Trophoblast cell (in vitro differentiated cells and primary cell): ENCODE results near the gene TNRC6C.

Source experiments
- DNase-seq, 2 donors: peaks; one replicate each; pipeline ENCODE4 v3.0.0-alpha.2; 2016
- H2AFZ ChIP-seq: 2 replicates; pipeline ENCODE4 v1.6.1; 2013; ENCODE audit warnings: low read length, moderate library complexity, mild to moderate bottlenecking; ENCODE audit not compliant: insufficient read depth, poor library complexity
- H2AK5ac ChIP-seq: 2 replicates; pipeline ENCODE4 v1.6.1; 2013; ENCODE audit warnings: mild to moderate bottlenecking, low read length
- H2BK120ac ChIP-seq: 2 replicates; pipeline ENCODE4 v1.6.1; 2013; ENCODE audit warnings: low read length, mild to moderate bottlenecking, moderate library complexity; ENCODE audit not compliant: insufficient read depth, poor library complexity
- H2BK12ac ChIP-seq: 2 replicates; pipeline ENCODE4 v1.6.1; 2013; ENCODE audit warnings: mild to moderate bottlenecking, low read length, moderate library complexity
- H2BK5ac ChIP-seq: 2 replicates; pipeline ENCODE4 v1.6.1; 2013; ENCODE audit warnings: low read length, low read depth, moderate library complexity, mild to moderate bottlenecking; ENCODE audit not compliant: poor library complexity
- H3K14ac ChIP-seq: 2 replicates; pipeline ENCODE4 v1.6.1; 2013; ENCODE audit warnings: mild to moderate bottlenecking, low read length
- H3K18ac ChIP-seq: 2 replicates; pipeline ENCODE4 v1.6.1; 2013; ENCODE audit warnings: mild to moderate bottlenecking, low read length
- H3K23ac ChIP-seq: 2 replicates; pipeline ENCODE4 v1.6.1; 2013; ENCODE audit warnings: low read length
- H3K27ac ChIP-seq: 2 replicates; pipeline ENCODE4 v1.5.1; 2013; ENCODE audit warnings: low read depth, mild to moderate bottlenecking, inconsistent platforms, low read length, moderate library complexity
- H3K27me3 ChIP-seq: 2 replicates; pipeline ENCODE4 v1.6.1; 2013; ENCODE audit warnings: inconsistent platforms, mild to moderate bottlenecking, low read length, moderate library complexity; ENCODE audit not compliant: insufficient read depth
- H3K36me3 ChIP-seq, 2 experiments: 1 replicate in 1 of 2; 2 replicates in 1 of 2; pipeline ENCODE4 v1.6.1; 2013; ENCODE audit warnings: low read length in 2 of 2, mild to moderate bottlenecking in 2 of 2, moderate library complexity in 1 of 2; ENCODE audit not compliant: insufficient read depth in 2 of 2, control insufficient read depth in 1 of 2
- H3K4ac ChIP-seq: 2 replicates; pipeline ENCODE4 v1.6.1; 2013; ENCODE audit warnings: low read depth, mild to moderate bottlenecking, low read length, moderate library complexity
- H3K4me1 ChIP-seq, 2 experiments: 1 replicate in 1 of 2; 2 replicates in 1 of 2; pipeline ENCODE4 v1.6.1; 2013; ENCODE audit warnings: low read length in 2 of 2, mild to moderate bottlenecking in 2 of 2, moderate library complexity in 1 of 2; ENCODE audit not compliant: insufficient read depth in 2 of 2, control insufficient read depth in 1 of 2
- H3K4me2 ChIP-seq: 2 replicates; pipeline ENCODE4 v1.6.1; 2013; ENCODE audit warnings: inconsistent platforms, mild to moderate bottlenecking, low read length, moderate library complexity
- H3K4me3 ChIP-seq: 2 replicates; pipeline ENCODE4 v1.5.1; 2013; ENCODE audit warnings: mild to moderate bottlenecking, low read depth, low read length, inconsistent platforms
- H3K79me1 ChIP-seq: one replicate; pipeline ENCODE4 v1.6.1; 2013; ENCODE audit warnings: low read length
- H3K79me2 ChIP-seq: 2 replicates; pipeline ENCODE4 v1.6.1; 2013; ENCODE audit warnings: low read length, mild to moderate bottlenecking; ENCODE audit not compliant: control insufficient read depth, insufficient read depth, poor library complexity
- H3K9ac ChIP-seq: 2 replicates; pipeline ENCODE4 v1.6.1; 2013; ENCODE audit warnings: mild to moderate bottlenecking, low read length
- H3K9me3 ChIP-seq: 2 replicates; pipeline ENCODE4 v1.6.1; 2013; ENCODE audit warnings: low read depth, mild to moderate bottlenecking, control low read depth, inconsistent platforms, low read length; ENCODE audit not compliant: insufficient read depth
- H4K12ac ChIP-seq: 2 replicates; pipeline ENCODE4 v1.6.1; 2013; ENCODE audit warnings: low read depth, mild to moderate bottlenecking, low read length, moderate library complexity
- H4K8ac ChIP-seq: 2 replicates; pipeline ENCODE4 v1.6.1; 2013; ENCODE audit warnings: low read depth, mild to moderate bottlenecking, low read length, moderate library complexity
- H4K91ac ChIP-seq: one replicate; pipeline ENCODE4 v1.6.1; 2013; ENCODE audit warnings: low read depth, mild to moderate bottlenecking, low read length, moderate library complexity
- WGBS: extraction: QIAGEN DNeasy Blood & Tissue Kit; methylation state at CpG from one replicate; pipeline ENCODE4 v1.1.7; 2013; ENCODE audit warnings: missing lambda C conversion rate; ENCODE audit not compliant: insufficient read length, insufficient coverage; ENCODE audit errors: extremely low coverage; 5-methylcytosine and 5-hydroxymethylcytosine counted together

TNRC6C gene

DNA sequence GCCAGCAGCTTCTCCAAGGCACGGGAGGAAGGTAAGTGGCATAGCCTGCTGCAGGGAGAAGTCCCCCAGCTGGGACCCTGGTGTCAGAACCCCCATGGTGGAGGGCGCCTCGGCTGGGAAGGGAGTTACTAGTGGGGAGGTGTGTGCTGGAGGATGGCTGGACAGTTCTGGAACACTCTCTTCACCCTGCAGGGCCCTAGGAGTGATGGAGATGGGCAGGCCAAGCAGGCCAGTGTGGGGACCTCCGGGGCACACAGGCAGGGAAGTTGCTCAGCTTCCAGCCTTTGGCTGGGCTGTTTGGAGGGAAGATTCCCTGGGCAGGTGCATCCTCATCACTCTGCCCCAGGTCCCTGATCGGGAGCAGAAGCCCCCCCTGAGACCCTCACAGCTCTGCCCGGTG lies 188.4 kb downstream of the TNRC6C start:
- DNase-seq, result no peak
- Histone ChIP-seq H3K4me3 (no peak overlapping the region), H3K4ac (no peak overlapping the region), H3K4me2 (no peak overlapping the region), H3K18ac (no peak overlapping the region), H2AK5ac (no peak overlapping the region), H3K79me2 (no peaks in the 10 kb centered on the region), H3K23ac (no peak overlapping the region), H4K12ac (no peak overlapping the region), H3K36me3 (no peaks in the 10 kb centered on the region), H2BK12ac (no peak overlapping the region), H3K4me1 (peaks cover 2 to 4% of the 10 kb centered on the region in 2 experiments), H3K27me3 (no peaks in the 10 kb centered on the region), H3K27ac (no peak overlapping the region), H4K91ac (no peak overlapping the region), H2BK120ac (no peak overlapping the region), H3K14ac (no peak overlapping the region), H3K79me1 (no peaks in the 10 kb centered on the region), H2AFZ (no peak overlapping the region), H2BK5ac (no peak overlapping the region), H3K9me3 (no peaks in the 10 kb centered on the region), H3K9ac (no peak overlapping the region), H4K8ac (no peak overlapping the region)
- WGBS, result no CpG with 5 or more reads among the region's 6 CpGs

DNA sequence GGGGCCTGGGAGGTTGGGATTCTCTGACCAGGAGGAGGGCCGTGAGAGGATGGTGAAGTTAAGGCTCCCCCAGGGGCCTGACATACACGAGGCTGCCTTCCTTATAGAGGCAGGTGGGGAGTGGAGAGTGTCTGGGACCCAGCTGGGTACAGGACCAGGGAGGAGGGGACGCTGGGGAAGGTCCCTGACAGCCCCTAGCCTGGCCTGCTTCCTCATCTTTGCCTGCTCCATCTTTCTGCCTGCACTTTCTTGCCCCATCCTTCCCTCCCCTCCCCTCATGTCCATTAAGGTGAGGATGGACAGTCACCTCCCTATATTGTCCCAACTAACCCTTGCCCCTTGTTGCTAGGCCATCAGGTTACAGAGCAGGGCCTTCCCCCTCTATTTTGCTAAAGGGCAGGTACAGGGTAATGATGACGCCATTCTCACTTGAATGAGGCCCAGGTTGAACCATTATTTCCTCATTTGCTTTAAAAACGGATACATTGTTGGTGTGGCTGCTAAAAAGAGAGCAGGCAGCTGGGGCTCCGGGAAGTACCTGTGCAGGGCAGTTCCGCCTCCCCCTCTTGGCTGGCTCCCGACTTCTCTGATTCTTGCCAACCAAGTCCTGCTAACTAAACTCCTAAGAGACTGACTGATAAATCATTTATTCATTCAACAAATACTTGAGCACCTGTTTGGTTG lies 189.0 kb downstream of the TNRC6C start:
- Histone ChIP-seq H2AFZ (no peak overlapping the region), H3K4ac (no peak overlapping the region), H2BK120ac (no peak overlapping the region), H2BK5ac (no peak overlapping the region), H4K91ac (no peak overlapping the region), H3K36me3 (no peaks in the 10 kb centered on the region), H3K4me2 (no peak overlapping the region), H3K79me2 (no peaks in the 10 kb centered on the region), H3K79me1 (no peaks in the 10 kb centered on the region), H3K9ac (no peak overlapping the region), H3K23ac (no peak overlapping the region), H3K27ac (no peak overlapping the region), H3K27me3 (no peaks in the 10 kb centered on the region), H3K14ac (no peak overlapping the region), H3K9me3 (no peaks in the 10 kb centered on the region), H2AK5ac (no peak overlapping the region), H3K4me3 (no peak overlapping the region), H2BK12ac (no peak overlapping the region), H3K18ac (no peak overlapping the region), H3K4me1 (peaks cover 2 to 5% of the 10 kb centered on the region in 2 experiments), H4K8ac (no peak overlapping the region), H4K12ac (no peak overlapping the region)
- DNase-seq, result no peak
- no CpG with 5 or more reads among the region's 8 CpGs for WGBS

DNA sequence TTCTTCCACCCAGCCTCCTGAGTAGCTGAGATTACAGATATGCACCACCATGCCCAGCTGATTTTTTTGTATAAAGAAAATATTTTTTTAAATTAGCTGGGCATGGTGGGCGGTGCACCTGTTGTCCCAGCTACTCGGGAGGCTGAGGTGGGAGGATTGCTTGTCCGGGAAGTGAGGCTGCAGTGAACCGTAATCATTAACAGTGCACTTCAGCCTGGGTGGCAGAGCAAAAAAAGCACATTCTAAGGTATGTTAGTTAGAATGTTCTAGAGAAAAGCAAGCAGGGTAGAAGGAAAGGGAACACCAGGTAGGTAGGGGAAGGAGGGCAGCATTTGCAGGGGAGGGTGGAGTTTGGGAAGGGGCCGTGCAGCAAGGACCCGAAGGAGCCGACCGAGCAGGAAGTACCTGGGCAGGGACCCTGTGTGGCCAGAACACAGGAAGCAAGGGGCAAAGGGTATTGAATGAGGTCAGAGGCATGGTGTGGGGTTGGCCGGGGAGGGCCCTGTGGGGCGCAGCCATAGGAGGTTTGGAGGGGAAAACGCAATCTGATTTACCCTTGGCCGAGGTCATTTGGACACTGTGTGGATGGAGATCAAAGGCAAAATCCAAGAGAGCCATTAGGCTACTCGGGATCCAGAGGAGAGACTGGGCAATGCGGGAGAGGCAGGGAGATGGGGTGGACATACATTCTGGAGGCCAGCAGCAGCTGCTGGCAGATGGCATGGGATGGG lies 189.9 kb downstream of the TNRC6C start:
- Histone ChIP-seq H2BK120ac (no peak overlapping the region), H3K4me3 (no peak overlapping the region), H4K8ac (no peak overlapping the region), H3K79me2 (no peaks in the 10 kb centered on the region), H3K9ac (no peak overlapping the region), H2BK5ac (no peak overlapping the region), H3K14ac (no peak overlapping the region), H3K18ac (no peak overlapping the region), H3K36me3 (no peaks in the 10 kb centered on the region), H3K27me3 (no peaks in the 10 kb centered on the region), H2AK5ac (no peak overlapping the region), H3K4me2 (no peak overlapping the region), H3K79me1 (no peaks in the 10 kb centered on the region), H3K23ac (no peak overlapping the region), H2BK12ac (no peak overlapping the region), H4K91ac (no peak overlapping the region), H3K4ac (no peak overlapping the region), H3K4me1 (peaks cover 2 to 5% of the 10 kb centered on the region in 2 experiments), H4K12ac (no peak overlapping the region), H3K27ac (no peak overlapping the region), H2AFZ (no peak overlapping the region), H3K9me3 (no peaks in the 10 kb centered on the region)
- DNase-seq, result no peak
- WGBS, result no CpG with 5 or more reads among the region's 14 CpGs

DNA sequence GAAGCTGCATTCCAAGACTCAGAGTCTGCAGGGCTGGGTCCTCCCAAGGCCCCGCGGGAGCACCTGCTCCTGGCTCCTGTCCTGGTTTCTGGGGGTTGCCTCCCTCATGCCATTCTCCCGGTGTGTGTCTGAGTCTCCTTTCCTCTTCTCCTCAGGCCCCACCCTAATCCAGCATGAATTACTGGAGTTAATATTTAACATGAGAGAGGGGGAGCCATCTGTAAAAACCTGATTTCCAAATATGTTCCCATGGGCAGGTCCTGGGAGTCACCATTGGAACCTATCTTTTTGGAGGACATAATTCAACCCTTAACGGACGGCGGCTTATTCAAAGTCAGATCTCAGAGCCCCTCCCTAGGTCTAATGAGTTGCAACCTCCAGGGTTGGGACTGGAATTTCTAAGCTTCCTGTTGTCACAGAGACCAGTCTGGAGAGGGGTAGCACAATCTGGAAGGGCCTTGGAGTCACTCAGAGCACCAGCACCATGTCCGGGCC lies 193.1 kb downstream of the TNRC6C start:
- Histone ChIP-seq H2AK5ac (no peak overlapping the region), H2BK5ac (no peak overlapping the region)
- no CpG with 5 or more reads among the region's 7 CpGs for WGBS

More for the DNA sequence above, 193.1 kb downstream of the TNRC6C start:
- no peaks in the 10 kb centered on the region for H3K79me2 ChIP-seq
- no peak overlapping the region for H3K4me3 ChIP-seq
- no peaks in the 10 kb centered on the region for H3K36me3 ChIP-seq
- peaks cover 2 to 5% of the 10 kb centered on the region in 2 experiments for H3K4me1 ChIP-seq
- no peaks in the 10 kb centered on the region for H3K27me3 ChIP-seq
- no peak overlapping the region for H3K4me2 ChIP-seq
- H3K9me3 ChIP-seq, result no peaks in the 10 kb centered on the region
- H4K12ac ChIP-seq, result no peak overlapping the region
- no peak overlapping the region for H2BK120ac ChIP-seq
- no peak overlapping the region for H3K18ac ChIP-seq
- DNase-seq, result no peak
- H3K27ac ChIP-seq, result no peak overlapping the region
- no peak overlapping the region for H3K23ac ChIP-seq
- no peak overlapping the region for H4K91ac ChIP-seq
- no peak overlapping the region for H2BK12ac ChIP-seq
- no peak overlapping the region for H3K14ac ChIP-seq
- H3K79me1 ChIP-seq, result no peaks in the 10 kb centered on the region
- no peak overlapping the region for H2AFZ ChIP-seq
- no peak overlapping the region for H3K9ac ChIP-seq
- no peak overlapping the region for H3K4ac ChIP-seq
- no peak overlapping the region for H4K8ac ChIP-seq
